Uterus (tissue), 4 donors: Measurements from ENCODE around the gene AIG1. TPM values are rescaled to one million over a fixed set of nuclear protein-coding genes. Genes with fewer than 3 reads are reported as not detected.

ENCODE experiments used
- DNase-seq, 2 donors: peaks; one replicate each; pipeline ENCODE4 v3.0.0-alpha.2; 2019 to 2020
- H3K27ac ChIP-seq, 2 donors: fragments of 200-600 bp; sonication (generic); 1 replicate in 1 of 2; 2 replicates in 1 of 2; pipeline ENCODE4 v1.5.1; 2016 to 2018
- H3K27me3 ChIP-seq, 2 donors: fragments of 200-600 bp; sonication (generic); one replicate each; pipeline ENCODE4 v1.5.1; 2018 to 2019; ENCODE audit warnings: control low read depth in 1 of 2
- H3K36me3 ChIP-seq, 2 donors: fragments of 200-600 bp; sonication (generic); one replicate each; pipeline ENCODE4 v1.5.1; 2019; ENCODE audit warnings: control low read depth in 1 of 2
- H3K4me1 ChIP-seq, 2 donors: fragments of 200-600 bp; sonication (generic); one replicate each; pipeline ENCODE4 v1.5.1; 2018 to 2019; ENCODE audit warnings: control low read depth in 1 of 2
- H3K4me3 ChIP-seq, 2 donors: fragments of 200-600 bp; sonication (generic); 1 replicate in 1 of 2; 2 replicates in 1 of 2; pipeline ENCODE4 v1.5.1; 2018 to 2019; ENCODE audit warnings: mild to moderate bottlenecking in 1 of 2
- H3K9me3 ChIP-seq, 2 donors: fragments of 200-600 bp; sonication (generic); one replicate each; pipeline ENCODE4 v1.5.1; 2019; ENCODE audit warnings: control low read depth in 1 of 2
- POLR2A ChIP-seq, 2 donors: fragments of 450-650 bp; IDR thresholded peaks; one replicate each; pipeline ENCODE4 v1.6.1; 2016; ENCODE audit warnings: antibody characterized with exemption in 2 of 2, mild to moderate bottlenecking in 1 of 2, moderate library complexity in 1 of 2
- intact Hi-C: fragments of 100-400 bp; cut with DNase I; formaldehyde crosslinking; loops from one replicate; pipeline ENCODE4 v1.15.1; 2023; ENCODE audit warnings: low total_unique reads
- total RNA-seq, 4 donors: library from RNA; depleted of rRNA in 3 of 4; stranded (reverse); fragments of >200 nt in 3 of 4; gene quantifications; one replicate each; pipeline versions ENCODE4 v1.1.0 to v1.2.4, GENCODE V29; 2014 to 2023
- TF ChIP-seq, protein P1 (sequence below), 4 experiments: fragments of 200-600 bp in 2 of 4; fragments of 450-650 bp in 2 of 4; sonication (generic) in 2 of 4; IDR thresholded peaks; one replicate each; pipeline ENCODE4 v1.5.1; 2016 to 2019; ENCODE audit warnings: antibody characterized with exemption in 4 of 4, mild to moderate bottlenecking in 2 of 4, moderate library complexity in 1 of 4
- donor health status: DM: yes; HTN: yes; CAD: no.

The AIG1 gene
- total RNA-seq, 4 donors from 2014 or later, result 6.9 to 36.6 (median 27.8) TPM

GRCh38 chr6:143251288-143251687 lies 190.6 kb downstream of the AIG1 start:
- H3K36me3 ChIP-seq, result no peaks in the 10 kb centered on the region
- H3K4me1 ChIP-seq, result no peaks in the 10 kb centered on the region
- H3K27me3 ChIP-seq, result no peaks in the 10 kb centered on the region
- TF ChIP-seq POLR2A (IDR thresholded peaks at IDR 0.05), result no peak
- H3K9me3 ChIP-seq, result no peaks in the 10 kb centered on the region
- intact Hi-C loops, result no loop called here
- H3K4me3 ChIP-seq, result no peak overlapping the region
- DNase-seq, result no peak
- no peak overlapping the region for H3K27ac ChIP-seq

DNA sequence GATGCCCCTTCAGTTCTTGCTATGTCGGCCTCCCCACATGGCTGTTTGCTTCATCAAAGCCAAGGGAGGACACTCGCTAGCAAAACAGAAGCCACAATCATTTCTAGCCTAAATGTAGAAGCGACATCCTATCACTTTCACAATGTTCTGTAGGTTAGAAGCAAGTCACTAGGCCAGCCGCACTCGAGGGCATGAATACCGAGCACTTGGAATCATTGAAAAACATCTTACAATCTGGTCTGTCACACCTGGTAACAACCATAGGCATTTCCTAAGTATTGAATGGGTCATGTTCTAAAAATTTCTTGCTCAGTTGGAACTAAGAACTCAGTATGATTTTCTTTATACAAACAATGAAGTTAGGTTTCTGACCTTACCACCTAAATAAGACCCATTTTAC lies 192.3 kb downstream of the AIG1 start:
- TF ChIP-seq, protein P1, sequence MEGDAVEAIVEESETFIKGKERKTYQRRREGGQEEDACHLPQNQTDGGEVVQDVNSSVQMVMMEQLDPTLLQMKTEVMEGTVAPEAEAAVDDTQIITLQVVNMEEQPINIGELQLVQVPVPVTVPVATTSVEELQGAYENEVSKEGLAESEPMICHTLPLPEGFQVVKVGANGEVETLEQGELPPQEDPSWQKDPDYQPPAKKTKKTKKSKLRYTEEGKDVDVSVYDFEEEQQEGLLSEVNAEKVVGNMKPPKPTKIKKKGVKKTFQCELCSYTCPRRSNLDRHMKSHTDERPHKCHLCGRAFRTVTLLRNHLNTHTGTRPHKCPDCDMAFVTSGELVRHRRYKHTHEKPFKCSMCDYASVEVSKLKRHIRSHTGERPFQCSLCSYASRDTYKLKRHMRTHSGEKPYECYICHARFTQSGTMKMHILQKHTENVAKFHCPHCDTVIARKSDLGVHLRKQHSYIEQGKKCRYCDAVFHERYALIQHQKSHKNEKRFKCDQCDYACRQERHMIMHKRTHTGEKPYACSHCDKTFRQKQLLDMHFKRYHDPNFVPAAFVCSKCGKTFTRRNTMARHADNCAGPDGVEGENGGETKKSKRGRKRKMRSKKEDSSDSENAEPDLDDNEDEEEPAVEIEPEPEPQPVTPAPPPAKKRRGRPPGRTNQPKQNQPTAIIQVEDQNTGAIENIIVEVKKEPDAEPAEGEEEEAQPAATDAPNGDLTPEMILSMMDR (IDR thresholded peaks at IDR 0.05), result no peak
- no peak for TF ChIP-seq POLR2A (IDR thresholded peaks at IDR 0.05)
- no peaks in the 10 kb centered on the region for H3K27me3 ChIP-seq
- H3K36me3 ChIP-seq, result no peaks in the 10 kb centered on the region
- H3K4me1 ChIP-seq, result no peaks in the 10 kb centered on the region
- no peaks in the 10 kb centered on the region for H3K9me3 ChIP-seq
- H3K27ac ChIP-seq, result no peak overlapping the region
- no peak overlapping the region for H3K4me3 ChIP-seq
- intact Hi-C loops, result no loop called here
- no peak for DNase-seq

DNA sequence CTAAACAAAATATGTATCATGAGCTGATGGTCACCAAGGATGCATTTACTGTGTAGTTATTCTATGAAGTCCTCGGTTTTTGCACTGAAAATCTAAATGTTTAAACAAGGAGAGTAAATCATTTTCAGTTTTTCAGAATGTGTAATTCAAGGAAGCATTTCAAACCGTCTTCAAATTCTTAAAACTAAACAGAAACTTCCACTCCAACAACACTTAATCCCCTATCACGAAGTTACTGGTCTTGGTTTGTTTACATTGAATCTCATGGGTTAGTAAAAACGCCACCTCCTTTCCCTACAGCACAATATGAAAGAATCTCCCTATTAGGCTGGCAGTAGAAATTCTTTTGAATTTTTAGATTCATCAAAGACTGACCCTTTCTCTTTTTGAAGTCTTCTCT lies 192.9 kb downstream of the AIG1 start:
- Histone ChIP-seq H3K9me3 (no peaks in the 10 kb centered on the region), H3K36me3 (no peaks in the 10 kb centered on the region), H3K4me1 (no peaks in the 10 kb centered on the region), H3K4me3 (no peak overlapping the region), H3K27me3 (no peaks in the 10 kb centered on the region), H3K27ac (no peak overlapping the region)
- intact Hi-C loops, result no loop called here
- DNase-seq, result no peak
- TF ChIP-seq, protein P1 (IDR thresholded peaks at IDR 0.05), result no peak
- no peak for TF ChIP-seq POLR2A (IDR thresholded peaks at IDR 0.05)

- DNase-seq, result no peak
- Histone ChIP-seq H3K27ac (no peak overlapping the region), H3K36me3 (no peaks in the 10 kb centered on the region), H3K4me3 (no peak overlapping the region), H3K9me3 (no peaks in the 10 kb centered on the region), H3K27me3 (no peaks in the 10 kb centered on the region), H3K4me1 (no peaks in the 10 kb centered on the region)
- TF ChIP-seq, protein P1 (IDR thresholded peaks at IDR 0.05), result no peak
- no peak for TF ChIP-seq POLR2A (IDR thresholded peaks at IDR 0.05)
- intact Hi-C loops, result no loop called here
Observed at GRCh38 chr6:143258945-143259344, 198.3 kb downstream of the AIG1 start.

- Histone ChIP-seq H3K27me3 (no peaks in the 10 kb centered on the region), H3K4me3 (no peak overlapping the region), H3K4me1 (no peaks in the 10 kb centered on the region), H3K9me3 (no peaks in the 10 kb centered on the region), H3K36me3 (no peaks in the 10 kb centered on the region), H3K27ac (no peak overlapping the region)
- DNase-seq, result no peak
- TF ChIP-seq POLR2A (IDR thresholded peaks at IDR 0.05), result no peak
- TF ChIP-seq, protein P1 (IDR thresholded peaks at IDR 0.05), result no peak
- intact Hi-C loops, result no loop called here
Observed at GRCh38 chr6:143260857-143261256, 200.2 kb downstream of the AIG1 start.

DNA sequence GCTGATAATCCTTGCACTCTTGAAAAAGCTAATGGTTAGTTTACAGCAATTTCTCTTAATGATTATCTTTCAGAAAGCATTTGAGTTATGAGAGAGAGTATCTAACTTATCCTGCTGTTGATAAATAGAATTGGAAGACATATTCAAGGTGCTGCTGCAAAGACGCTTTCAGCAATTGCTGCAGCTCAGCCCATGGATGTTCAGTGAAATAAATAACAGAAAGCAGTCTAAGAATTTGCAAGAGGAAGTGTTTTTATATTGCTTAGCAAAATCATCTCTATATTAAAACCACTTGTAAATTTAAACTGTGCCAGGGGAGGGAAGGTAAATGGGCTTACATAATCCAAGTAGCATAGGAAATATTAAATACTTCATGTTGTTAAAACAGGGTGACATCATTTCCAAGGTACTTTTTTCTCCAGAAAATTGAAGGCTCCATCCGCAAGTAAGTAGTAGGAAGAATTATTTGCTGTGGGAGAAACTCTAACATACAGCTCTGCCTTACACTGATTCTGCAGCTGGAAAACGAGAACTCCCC lies 201.3 kb downstream of the AIG1 start:
- Histone ChIP-seq H3K27ac (no peak overlapping the region), H3K27me3 (no peaks in the 10 kb centered on the region), H3K4me3 (no peak overlapping the region), H3K36me3 (no peaks in the 10 kb centered on the region), H3K4me1 (no peaks in the 10 kb centered on the region), H3K9me3 (no peaks in the 10 kb centered on the region)
- intact Hi-C loops, result no loop called here
- TF ChIP-seq, protein P1 (IDR thresholded peaks at IDR 0.05), result no peak
- no peak for TF ChIP-seq POLR2A (IDR thresholded peaks at IDR 0.05)
- no peak for DNase-seq
